ENCODE measurements around the gene RFTN1. TPM values are rescaled to one million over a fixed set of nuclear protein-coding genes. Genes with fewer than 3 reads are reported as not detected.

RFTN1 gene
- total RNA-seq, 1 donor from 2014 or later = 43.2 TPM

GRCh38 chr3:16279010-16279801, 234.3 kb downstream of the RFTN1 start:
- DNase-seq (ENCODE audit: low read depth) = no peak

- DNase-seq (ENCODE audit: low read depth) = no peak
Measured at GRCh38 chr3:16277471-16277870, 236.0 kb downstream of the RFTN1 start.

- DNase-seq (ENCODE audit: low read depth) = no peak
Measured at GRCh38 chr3:16273867-16274266, 239.6 kb downstream of the RFTN1 start.

GRCh38 chr3:16272588-16272987, 240.9 kb downstream of the RFTN1 start:
- DNase-seq (ENCODE audit: low read depth) = no peak

- no peak for DNase-seq (ENCODE audit: low read depth)
Measured at GRCh38 chr3:16270855-16271254, 242.6 kb downstream of the RFTN1 start.

GRCh38 chr3:16266714-16267113, 246.8 kb downstream of the RFTN1 start:
- DNase-seq (ENCODE audit: low read depth) = no peak

Other genes starting within 250 kb of the RFTN1 start
- gene DPH3, start 248.8 kb downstream of the RFTN1 start, total RNA-seq = 24.7 and 37.5 TPM in 2 replicates
- gene OXNAD1, start 248.5 kb downstream of the RFTN1 start, total RNA-seq = 16.5 and 18.5 TPM in 2 replicates
- gene DAZL, start 91.7 kb upstream of the RFTN1 start, total RNA-seq = 0.17 TPM in 1 of 2 replicates, not detected in the other

Data from renal cortical epithelial cell (primary cell).